Measurements from ENCODE around the gene GRK5. TPM values are rescaled to one million over a fixed set of nuclear protein-coding genes. Genes with fewer than 3 reads are reported as not detected.

Gene GRK5
- total RNA-seq, 1 experiment from 2014 or later: 1.2 TPM

DNA sequence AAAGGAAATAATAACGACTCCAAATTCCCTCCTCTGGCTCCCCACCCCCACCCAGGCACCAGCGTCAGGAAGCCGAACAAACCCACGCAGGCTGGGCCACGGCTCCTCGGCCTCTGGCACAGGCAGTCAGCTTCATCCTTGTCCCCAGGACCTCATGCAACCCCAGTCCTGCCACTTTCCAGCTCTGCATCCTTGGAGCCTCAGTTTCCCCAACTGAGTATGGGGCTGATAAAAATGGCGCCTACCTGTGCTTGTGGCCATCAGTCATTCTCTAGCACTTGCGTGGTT, 198.1 kb downstream of the GRK5 start:
- H2AK5ac ChIP-seq (ENCODE audit: insufficient read length, low read length): no peak overlapping the region
- no peak overlapping the region for H3T11ph ChIP-seq (ENCODE audit: low read length)
- no peaks in the 10 kb centered on the region for H3K23me2 ChIP-seq (ENCODE audit: insufficient read length, low read depth, low read length, poor library complexity, severe bottlenecking)
- no peak overlapping the region for H2BK15ac ChIP-seq (ENCODE audit: low read depth, low read length)
- no peak overlapping the region for H3K9ac ChIP-seq (ENCODE audit: extremely low read depth, insufficient read length, low read length)
- H2BK12ac ChIP-seq (ENCODE audit: insufficient read length, low read depth, low read length): no peak overlapping the region
- no peak overlapping the region for H3K18ac ChIP-seq (ENCODE audit: insufficient read length, low read depth, low read length)
- H3K27ac ChIP-seq (ENCODE audit: insufficient read length, low read depth, low read length): no peak overlapping the region
- no peak overlapping the region for H3K23ac ChIP-seq (ENCODE audit: insufficient read length, low read depth, low read length)
- H3K56ac ChIP-seq (ENCODE audit: insufficient read length, low read depth, low read length): no peak overlapping the region
- H3K79me1 ChIP-seq (ENCODE audit: insufficient read depth, low read depth, low read length, poor library complexity, severe bottlenecking): no peaks in the 10 kb centered on the region
- no peak for TF ChIP-seq CTCF (conservative IDR thresholded peaks at IDR 0.05)
- H3K9me3 Mint-ChIP-seq: no peaks in the 10 kb centered on the region
- no peaks in the 10 kb centered on the region for H3K4me1 ChIP-seq (ENCODE audit: insufficient read depth, low read length)
- no peak overlapping the region for H3K4me3 Mint-ChIP-seq
- H2BK20ac ChIP-seq (ENCODE audit: low read depth, low read length, poor library complexity, severe bottlenecking): no peak overlapping the region
- H4K8ac ChIP-seq (replicated peaks; ENCODE audit: insufficient read length, low read depth, low read length): no peak overlapping the region
- no peak overlapping the region for H4K5ac ChIP-seq (ENCODE audit: insufficient read length, low read depth, low read length)
- WGBS (ENCODE audit: extremely low coverage, insufficient read length, low lambda C conversion rate): no CpG with 5 or more reads among the region's 8 CpGs
- H2AFZ ChIP-seq (ENCODE audit: low read length): no peak overlapping the region
- no peak overlapping the region; a peak in 1 of 7 replicates for H3K27ac Mint-ChIP-seq
- H3K9me3 ChIP-seq (ENCODE audit: control insufficient read depth, low read depth, low read length): no peaks in the 10 kb centered on the region
- DNase-seq: no peak
- H3K4me2 ChIP-seq (ENCODE audit: insufficient read depth, insufficient read length, low read length): no peak overlapping the region
- H4K20me1 ChIP-seq (ENCODE audit: control insufficient read depth, insufficient read depth, insufficient read length): no peaks in the 10 kb centered on the region
- no peaks in the 10 kb centered on the region for H3K27me3 Mint-ChIP-seq (ENCODE audit: low read depth)
- no peak overlapping the region for H4K91ac ChIP-seq (ENCODE audit: insufficient read length, low read depth, low read length)
- no peak overlapping the region for H2BK5ac ChIP-seq (ENCODE audit: insufficient read length, low read length)
- H3K27me3 ChIP-seq (ENCODE audit: insufficient read depth, low read length): no peaks in the 10 kb centered on the region
- no peak overlapping the region for H2BK120ac ChIP-seq (ENCODE audit: low read depth, low read length, poor library complexity, severe bottlenecking)
- H3K4ac ChIP-seq (ENCODE audit: low read depth, low read length): no peak overlapping the region
- no peak overlapping the region for H3K14ac ChIP-seq (ENCODE audit: insufficient read depth, low read length)
- H3K79me2 ChIP-seq (ENCODE audit: insufficient read depth, low read length): no peaks in the 10 kb centered on the region
- peaks cover 9 to 13% of the 10 kb centered on the region in 2 experiments for H3K4me1 Mint-ChIP-seq
- no peaks in the 10 kb centered on the region for H3K36me3 Mint-ChIP-seq (ENCODE audit: insufficient read depth in 1 of 3, low read depth in 3 of 3)

Measured in H9 (cell line).